ENCODE data around the gene SLC6A11. TPM values are rescaled to one million over a fixed set of nuclear protein-coding genes. Genes with fewer than 3 reads are reported as not detected.

The SLC6A11 gene
- total and polyA plus RNA-seq, 4 donors: 0.02 to 0.09 TPM; not detected in 2

GRCh38 chr3:10974746-10975375 is 158.8 kb downstream of the SLC6A11 start:
- WGBS, 2 donors: 77 to 79% methylated on average over 7 of the region's 7 CpGs
- Histone ChIP-seq H3K36me3 (ENCODE audit: control insufficient read depth in 4 of 4, insufficient read depth in 4 of 4, low read length in 4 of 4) (no peaks in the 10 kb centered on the region), H3K27ac (ENCODE audit: low read depth in 1 of 2, low read length in 1 of 2) (no peak overlapping the region), H3K9ac (ENCODE audit: insufficient read depth in 1 of 2, low read length in 2 of 2) (no peak overlapping the region), H3K4me1 (ENCODE audit: control insufficient read depth in 5 of 5, insufficient read depth in 5 of 5, low read length in 5 of 5) (no peaks in the 10 kb centered on the region), H3K4me3 (no peak overlapping the region), H3K27me3 (ENCODE audit: control insufficient read depth in 3 of 3, insufficient read depth in 3 of 3, low read length in 2 of 3) (peaks cover 0 to 31% (median 4%) of the 10 kb centered on the region in 3 donors), H3K9me3 (ENCODE audit: control insufficient read depth in 4 of 4, insufficient read depth in 3 of 4, low read length in 3 of 4) (no peaks in the 10 kb centered on the region)
- TF ChIP-seq CTCF (IDR thresholded peaks at IDR 0.05; ENCODE audit: control extremely low read depth, extremely low read depth): no peak
- DNase-seq (no peak), ATAC-seq (ENCODE audit: insufficient read depth, low FRiP score) (no peak)

- no peak for ATAC-seq (ENCODE audit: insufficient read depth, low FRiP score)
- 74 to 91% methylated on average over 1 of the region's 1 CpG for WGBS, 2 donors
- H3K4me1 ChIP-seq (ENCODE audit: control insufficient read depth in 5 of 5, insufficient read depth in 5 of 5, low read length in 5 of 5): peaks cover 0 to 2% (median 0%) of the 10 kb centered on the region in 5 donors
Measured at GRCh38 chr3:10975695-10976234, 159.7 kb downstream of the SLC6A11 start.

GRCh38 chr3:10976770-10977169 is 160.7 kb downstream of the SLC6A11 start:
- no peak for DNase-seq
- TF ChIP-seq CTCF (IDR thresholded peaks at IDR 0.05; ENCODE audit: control extremely low read depth, extremely low read depth): no peak
- Histone ChIP-seq H3K27me3 (ENCODE audit: control insufficient read depth in 3 of 3, insufficient read depth in 3 of 3, low read length in 2 of 3) (peaks cover 0 to 34% (median 4%) of the 10 kb centered on the region in 3 donors), H3K27ac (ENCODE audit: low read depth in 1 of 2, low read length in 1 of 2) (no peak overlapping the region), H3K9ac (ENCODE audit: insufficient read depth in 1 of 2, low read length in 2 of 2) (no peak overlapping the region), H3K9me3 (ENCODE audit: control insufficient read depth in 4 of 4, insufficient read depth in 3 of 4, low read length in 3 of 4) (no peaks in the 10 kb centered on the region), H3K36me3 (ENCODE audit: control insufficient read depth in 4 of 4, insufficient read depth in 4 of 4, low read length in 4 of 4) (no peaks in the 10 kb centered on the region), H3K4me1 (ENCODE audit: control insufficient read depth in 5 of 5, insufficient read depth in 5 of 5, low read length in 5 of 5) (peaks cover 0 to 2% (median 0%) of the 10 kb centered on the region in 5 donors), H3K4me3 (no peak overlapping the region)
- 83 to 95% methylated on average over 1 of the region's 1 CpG for WGBS, 2 donors
- no peak for ATAC-seq (ENCODE audit: insufficient read depth, low FRiP score)

More at GRCh38 chr3:10975695-10976234, 159.7 kb downstream of the SLC6A11 start:
- no peak overlapping the region for H3K27ac ChIP-seq (ENCODE audit: low read depth in 1 of 2, low read length in 1 of 2)
- peaks cover 0 to 32% (median 4%) of the 10 kb centered on the region in 3 donors for H3K27me3 ChIP-seq (ENCODE audit: control insufficient read depth in 3 of 3, insufficient read depth in 3 of 3, low read length in 2 of 3)
- no peak overlapping the region for H3K9ac ChIP-seq (ENCODE audit: insufficient read depth in 1 of 2, low read length in 2 of 2)
- DNase-seq: no peak
- no peaks in the 10 kb centered on the region for H3K36me3 ChIP-seq (ENCODE audit: control insufficient read depth in 4 of 4, insufficient read depth in 4 of 4, low read length in 4 of 4)
- no peaks in the 10 kb centered on the region for H3K9me3 ChIP-seq (ENCODE audit: control insufficient read depth in 4 of 4, insufficient read depth in 3 of 4, low read length in 3 of 4)
- no peak for TF ChIP-seq CTCF (IDR thresholded peaks at IDR 0.05; ENCODE audit: control extremely low read depth, extremely low read depth)
- no peak overlapping the region for H3K4me3 ChIP-seq

Data from lung (tissue), 12 donors.